Osteocyte (in vitro differentiated cells): ENCODE data around the gene ADRM1. TPM values are rescaled to one million over a fixed set of nuclear protein-coding genes. Genes with fewer than 3 reads are reported as not detected.

Experiments
- DNase-seq: peaks from one replicate; pipeline ENCODE4 v3.0.0; 2021; ENCODE audit warnings: mixed read lengths; ENCODE audit not compliant: unreplicated experiment; ENCODE audit errors: extremely low spot score
- H3K27ac Mint-ChIP-seq: one replicate; pipeline ENCODE4 v1.8.0; 2021; ENCODE audit warnings: mild to moderate bottlenecking, mixed read lengths; ENCODE audit not compliant: unreplicated experiment
- H3K27me3 Mint-ChIP-seq: one replicate; pipeline ENCODE4 v1.8.0; 2021; ENCODE audit warnings: mixed read lengths; ENCODE audit not compliant: unreplicated experiment
- H3K36me3 Mint-ChIP-seq: one replicate; pipeline ENCODE4 v1.8.0; 2021; ENCODE audit warnings: mixed read lengths; ENCODE audit not compliant: unreplicated experiment
- H3K4me1 Mint-ChIP-seq: one replicate; pipeline ENCODE4 v1.8.0; 2021; ENCODE audit warnings: mixed read lengths; ENCODE audit not compliant: unreplicated experiment
- H3K4me3 Mint-ChIP-seq: one replicate; pipeline ENCODE4 v1.8.0; 2021; ENCODE audit warnings: mild to moderate bottlenecking, moderate library complexity, mixed read lengths; ENCODE audit not compliant: unreplicated experiment
- H3K9me3 Mint-ChIP-seq: one replicate; pipeline ENCODE4 v1.8.0; 2021; ENCODE audit warnings: mixed read lengths; ENCODE audit not compliant: unreplicated experiment
- total RNA-seq: library from RNA; stranded (reverse); gene quantifications from 2 replicates; pipeline ENCODE4 v1.2.1, GENCODE V29; 2021
- TF ChIP-seq, protein P1 (sequence below): fragments of 200-600 bp; sonication (generic); IDR thresholded peaks from 2 replicates; pipeline ENCODE4 v1.5.0; 2021; ENCODE audit warnings: antibody characterized with exemption, mild to moderate bottlenecking, moderate library complexity

The ADRM1 gene
- total RNA-seq, 1 donor from 2014 or later = 83.9 TPM

DNA sequence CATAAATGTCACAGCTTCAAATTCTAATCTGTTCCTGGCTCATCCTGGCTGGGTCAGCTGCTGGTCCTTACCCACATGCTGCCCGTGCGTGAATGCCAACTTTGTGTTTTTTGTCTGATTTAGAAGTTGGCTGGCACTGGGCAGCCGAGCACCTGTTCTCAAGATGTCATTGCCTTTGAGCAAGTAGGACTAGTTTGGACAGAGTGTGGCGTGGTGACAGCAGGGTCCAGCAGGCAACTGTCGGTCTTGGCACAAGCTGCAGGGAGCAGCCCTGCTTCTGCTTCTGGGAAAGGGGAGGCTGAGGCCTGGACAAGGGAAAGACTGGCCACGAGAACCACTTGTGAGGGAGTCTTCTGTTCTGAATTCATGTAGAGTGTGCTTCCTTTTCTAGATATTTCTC lies 26.4 kb upstream of the ADRM1 start:
- Mint-ChIP-seq H3K4me3 (no peak overlapping the region), H3K27me3 (no peaks in the 10 kb centered on the region), H3K4me1 (no peaks in the 10 kb centered on the region), H3K9me3 (no peaks in the 10 kb centered on the region), H3K27ac (no peak overlapping the region), H3K36me3 (peaks cover 30% of the 10 kb centered on the region)
- no peak for DNase-seq
- TF ChIP-seq, protein P1, sequence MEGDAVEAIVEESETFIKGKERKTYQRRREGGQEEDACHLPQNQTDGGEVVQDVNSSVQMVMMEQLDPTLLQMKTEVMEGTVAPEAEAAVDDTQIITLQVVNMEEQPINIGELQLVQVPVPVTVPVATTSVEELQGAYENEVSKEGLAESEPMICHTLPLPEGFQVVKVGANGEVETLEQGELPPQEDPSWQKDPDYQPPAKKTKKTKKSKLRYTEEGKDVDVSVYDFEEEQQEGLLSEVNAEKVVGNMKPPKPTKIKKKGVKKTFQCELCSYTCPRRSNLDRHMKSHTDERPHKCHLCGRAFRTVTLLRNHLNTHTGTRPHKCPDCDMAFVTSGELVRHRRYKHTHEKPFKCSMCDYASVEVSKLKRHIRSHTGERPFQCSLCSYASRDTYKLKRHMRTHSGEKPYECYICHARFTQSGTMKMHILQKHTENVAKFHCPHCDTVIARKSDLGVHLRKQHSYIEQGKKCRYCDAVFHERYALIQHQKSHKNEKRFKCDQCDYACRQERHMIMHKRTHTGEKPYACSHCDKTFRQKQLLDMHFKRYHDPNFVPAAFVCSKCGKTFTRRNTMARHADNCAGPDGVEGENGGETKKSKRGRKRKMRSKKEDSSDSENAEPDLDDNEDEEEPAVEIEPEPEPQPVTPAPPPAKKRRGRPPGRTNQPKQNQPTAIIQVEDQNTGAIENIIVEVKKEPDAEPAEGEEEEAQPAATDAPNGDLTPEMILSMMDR = no peak

DNA sequence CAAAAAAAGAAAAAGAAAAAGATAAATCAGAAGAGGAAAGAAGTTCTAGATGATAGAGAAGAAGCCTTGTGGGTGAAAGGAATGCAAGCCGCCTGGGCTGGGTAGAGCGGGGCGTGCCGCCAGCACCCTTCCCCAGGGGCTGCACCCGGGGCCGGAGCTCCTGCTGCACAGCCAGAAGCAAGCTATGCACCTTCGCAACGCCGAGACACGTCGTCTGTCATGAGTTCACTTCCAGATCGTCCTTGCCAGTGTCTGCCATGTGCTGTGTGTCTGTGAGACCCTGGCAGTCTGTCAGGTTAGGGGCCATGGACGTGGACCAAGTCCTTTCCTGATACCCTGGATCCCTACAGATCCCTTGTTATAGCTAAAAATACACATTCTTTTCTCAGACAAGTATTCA lies 25.5 kb upstream of the ADRM1 start:
- no peak overlapping the region for H3K4me3 Mint-ChIP-seq
- no peak for DNase-seq
- no peaks in the 10 kb centered on the region for H3K4me1 Mint-ChIP-seq
- H3K27ac Mint-ChIP-seq = no peak overlapping the region
- TF ChIP-seq, protein P1 = no peak
- no peaks in the 10 kb centered on the region for H3K9me3 Mint-ChIP-seq
- H3K27me3 Mint-ChIP-seq = no peaks in the 10 kb centered on the region
- peaks cover 34% of the 10 kb centered on the region for H3K36me3 Mint-ChIP-seq

DNA sequence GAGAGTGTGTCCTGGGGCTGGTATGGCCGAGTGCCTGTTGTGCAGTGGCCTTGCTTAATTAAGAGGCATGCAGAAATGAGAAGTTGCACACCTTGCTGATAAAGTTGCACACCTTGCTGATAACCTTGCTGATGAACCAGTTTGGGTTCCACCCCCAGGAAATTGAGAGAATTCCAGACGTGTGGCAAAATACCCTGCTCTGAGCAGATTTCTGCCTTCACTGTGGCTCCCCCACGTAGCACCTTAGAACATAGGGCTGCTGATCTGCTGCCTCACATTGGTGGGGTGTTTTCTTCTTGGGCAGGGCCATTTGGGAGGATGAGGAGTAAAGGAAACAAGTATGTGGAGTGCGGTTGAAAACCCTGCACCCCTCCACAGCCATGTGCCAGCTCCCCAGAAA lies 22.5 kb upstream of the ADRM1 start:
- no peak overlapping the region for H3K27ac Mint-ChIP-seq
- no peak overlapping the region for H3K4me3 Mint-ChIP-seq
- DNase-seq = no peak
- peaks cover 27% of the 10 kb centered on the region for H3K36me3 Mint-ChIP-seq
- no peaks in the 10 kb centered on the region for H3K4me1 Mint-ChIP-seq
- TF ChIP-seq, protein P1 = no peak
- no peaks in the 10 kb centered on the region for H3K9me3 Mint-ChIP-seq
- H3K27me3 Mint-ChIP-seq = no peaks in the 10 kb centered on the region

DNA sequence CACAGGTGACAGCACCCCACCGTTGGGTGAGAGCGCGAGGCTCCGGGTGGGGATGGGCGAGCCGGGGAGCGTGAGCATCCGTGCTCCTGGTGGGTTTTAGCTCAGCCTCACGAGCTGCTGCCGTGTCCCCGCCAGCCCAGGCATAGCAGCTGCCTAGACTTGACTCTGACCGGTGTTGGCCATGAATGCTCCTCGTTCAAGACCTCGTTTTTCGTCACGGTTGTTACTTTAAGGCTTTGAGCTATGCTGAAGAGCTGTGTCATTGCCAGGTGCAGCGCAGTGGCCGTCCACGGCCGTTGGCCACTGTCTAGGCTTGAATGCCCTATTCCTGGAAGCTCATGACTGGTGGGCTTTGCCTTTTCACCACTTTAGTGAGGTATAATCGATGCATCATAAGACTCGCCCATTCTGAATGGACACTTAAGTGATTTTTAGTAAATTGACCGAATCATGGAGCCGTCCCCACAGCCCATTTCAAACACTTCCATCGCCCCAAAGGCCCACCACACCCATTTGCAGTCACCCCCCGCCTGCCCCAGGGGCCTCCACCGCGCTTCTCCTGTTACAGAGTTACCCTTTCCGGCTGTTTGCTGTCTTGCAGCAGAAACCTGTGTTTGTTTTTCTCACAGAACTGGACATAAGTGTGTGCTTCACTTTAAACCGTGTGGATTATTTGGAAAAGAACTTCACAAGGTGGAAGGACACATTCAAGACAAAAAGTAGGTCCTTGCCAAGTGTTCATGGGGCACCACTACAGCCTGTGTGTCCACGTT lies 21.4 kb upstream of the ADRM1 start:
- no peaks in the 10 kb centered on the region for H3K9me3 Mint-ChIP-seq
- no peak overlapping the region for H3K4me3 Mint-ChIP-seq
- H3K27me3 Mint-ChIP-seq = no peaks in the 10 kb centered on the region
- TF ChIP-seq, protein P1 = no peak
- no peaks in the 10 kb centered on the region for H3K4me1 Mint-ChIP-seq
- H3K27ac Mint-ChIP-seq = no peak overlapping the region
- DNase-seq = no peak
- H3K36me3 Mint-ChIP-seq = peaks cover 23% of the 10 kb centered on the region

DNA sequence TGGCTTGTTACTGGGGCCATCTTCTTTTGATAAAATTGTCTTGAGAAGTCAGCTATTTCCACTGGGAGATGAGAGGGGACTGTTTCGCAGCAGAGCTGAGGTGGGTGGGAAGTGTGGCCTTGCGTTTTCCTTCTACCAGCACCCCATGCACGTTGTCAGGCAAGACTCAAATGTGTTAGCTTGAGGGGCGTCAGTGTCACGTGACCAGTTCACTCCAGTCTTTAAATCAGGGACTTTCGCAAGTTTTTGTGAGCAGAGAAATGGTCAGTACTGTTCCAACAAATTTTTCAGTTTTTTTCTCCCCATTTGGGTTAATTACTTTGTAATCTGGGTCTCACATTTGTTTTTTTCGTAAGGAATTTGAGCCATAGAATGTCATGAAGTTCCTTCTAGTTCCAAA lies 20.7 kb upstream of the ADRM1 start:
- Mint-ChIP-seq H3K4me3 (no peak overlapping the region), H3K9me3 (no peaks in the 10 kb centered on the region), H3K4me1 (no peaks in the 10 kb centered on the region), H3K27ac (no peak overlapping the region), H3K36me3 (peaks cover 26% of the 10 kb centered on the region), H3K27me3 (no peaks in the 10 kb centered on the region)
- no peak for DNase-seq
- TF ChIP-seq, protein P1 = no peak
